HepG2 (cell line): ENCODE data around the gene DNAJA3. TPM values are rescaled to one million over a fixed set of nuclear protein-coding genes. Genes with fewer than 3 reads are reported as not detected.

Experiments
- ARID4A ChIP-seq: sonication (generic); formaldehyde crosslinking; IDR thresholded peaks from 2 replicates; pipeline ENCODE4 v1.5.0; 2020; ENCODE audit warnings: mild to moderate bottlenecking, missing genetic modification reagents, borderline replicate concordance
- CTCF ChIP-seq: sonication (generic); formaldehyde crosslinking; IDR thresholded peaks from 2 replicates; pipeline ENCODE4 v1.5.0; 2020; ENCODE audit warnings: mild to moderate bottlenecking, missing genetic modification reagents, moderate library complexity
- EEA1 ChIP-seq: sonication (generic); formaldehyde crosslinking; IDR thresholded peaks from 2 replicates; pipeline ENCODE4 v1.5.1; 2020; ENCODE audit warnings: mild to moderate bottlenecking, missing genetic modification reagents, borderline replicate concordance
- FUBP1 ChIP-seq: sonication (generic); formaldehyde crosslinking; IDR thresholded peaks from 2 replicates; pipeline ENCODE4 v1.5.1; 2020; ENCODE audit warnings: missing genetic modification reagents, mild to moderate bottlenecking, borderline replicate concordance
- GABPB1 ChIP-seq: IDR thresholded peaks from 2 replicates; pipeline ENCODE4 v1.6.1; 2016; ENCODE audit warnings: mild to moderate bottlenecking, missing genetic modification reagents, moderate library complexity, missing compliant biosample characterization
- HNRNPK ChIP-seq: fragments of 200-400 bp; formaldehyde crosslinking; IDR thresholded peaks from 2 replicates; pipeline ENCODE4 v1.6.1; 2018; ENCODE audit warnings: low read length, low read depth, moderate library complexity, mild to moderate bottlenecking; ENCODE audit not compliant: poor library complexity, severe bottlenecking
- REXO4 ChIP-seq: sonication (generic); formaldehyde crosslinking; IDR thresholded peaks from 2 replicates; pipeline ENCODE4 v1.8.0; 2022; ENCODE audit warnings: missing genetic modification reagents, mild to moderate bottlenecking, borderline replicate concordance
- SNAPC2 ChIP-seq: sonication (generic); formaldehyde crosslinking; IDR thresholded peaks from 2 replicates; pipeline ENCODE4 v1.8.1; 2022; ENCODE audit warnings: mild to moderate bottlenecking, missing genetic modification reagents
- SNAPC5 ChIP-seq: sonication (generic); formaldehyde crosslinking; IDR thresholded peaks from 2 replicates; pipeline ENCODE4 v1.8.1; 2023; ENCODE audit warnings: mild to moderate bottlenecking, missing genetic modification reagents, borderline replicate concordance
- TCF12 ChIP-seq, 2 experiments: fragments of 450-650 bp in 1 of 2; sonication (generic) in 1 of 2; formaldehyde crosslinking in 1 of 2; IDR thresholded peaks; 2 replicates each; pipeline versions ENCODE4 v1.6.1 to v1.8.0; 2017 to 2022; ENCODE audit warnings: antibody characterized with exemption in 1 of 2, mild to moderate bottlenecking in 1 of 2, missing genetic modification reagents in 1 of 2, moderate library complexity in 1 of 2
- UBTF ChIP-seq: sonication (generic); formaldehyde crosslinking; IDR thresholded peaks from 2 replicates; pipeline ENCODE4 v1.4.0; 2020; ENCODE audit warnings: mild to moderate bottlenecking, missing genetic modification reagents
- ZNF260 ChIP-seq: sonication (generic); formaldehyde crosslinking; IDR thresholded peaks from 2 replicates; pipeline ENCODE4 v1.4.0; 2020; ENCODE audit warnings: missing genetic modification reagents, low read depth, mild to moderate bottlenecking, borderline replicate concordance
- ZNF337 ChIP-seq: sonication (generic); formaldehyde crosslinking; IDR thresholded peaks from 2 replicates; pipeline ENCODE4 v1.5.1; 2020; ENCODE audit warnings: missing genetic modification reagents, low read depth, mild to moderate bottlenecking, borderline replicate concordance
- ZNF775 ChIP-seq: sonication (generic); formaldehyde crosslinking; IDR thresholded peaks from 2 replicates; pipeline ENCODE4 v1.4.0; 2020; ENCODE audit warnings: missing genetic modification reagents, mild to moderate bottlenecking, moderate library complexity, borderline replicate concordance
- ZNF816 ChIP-seq: sonication (generic); formaldehyde crosslinking; IDR thresholded peaks from 2 replicates; pipeline ENCODE4 v1.8.0; 2022; ENCODE audit warnings: missing genetic modification reagents, mild to moderate bottlenecking, borderline replicate concordance
- polyA plus RNA-seq, 8 experiments: library from polyadenylated mRNA; depleted of rRNA in 3 of 8; stranded (reverse) in 7 of 8; unstranded in 1 of 8; fragments of >200 nt; fragmentation: Illumina TruSeq in 4 of 8; extraction: Trizol in 4 of 8; gene quantifications; 2 replicates each; pipeline versions ENCODE4 v1.2.1 to v1.2.3, GENCODE V29; 2011 to 2016; ENCODE audit warnings: low read depth in 4 of 8, missing spikeins in 1 of 8, mixed read lengths in 1 of 8; ENCODE audit not compliant: insufficient read depth in 1 of 8
- total RNA-seq, 5 experiments: library from RNA; depleted of rRNA; stranded (reverse); fragments of >200 nt; fragmentation: Illumina TruSeq; extraction: Trizol; gene quantifications; 2 replicates each; pipeline ENCODE4 v1.2.3, GENCODE V29; 2016; ENCODE audit warnings: low read depth in 1 of 5

DNAJA3 gene
- total and polyA plus RNA-seq, 2 of the 13 experiments (the other 11 are each of a cell fraction or from before 2014, with no cell fraction given): 77.0 to 83.3 TPM

- TF ChIP-seq ARID4A (CRISPR knock-in tag) (peak; percentile 97), ZNF816 (CRISPR knock-in tag) (peak; percentile 63; the same call in 1 of the 2 replicates), TCF12 (IDR thresholded peaks at IDR 0.05) (no peak), TCF12 (CRISPR knock-in tag; IDR thresholded peaks at IDR 0.05) (no peak), SNAPC2 (CRISPR knock-in tag) (peak; percentile 95), HNRNPK (peak; percentile 36), ZNF337 (CRISPR knock-in tag) (no peak), UBTF (CRISPR knock-in tag) (peak; percentile 98), REXO4 (CRISPR knock-in tag) (no peak), ZNF260 (no peak), SNAPC5 (CRISPR knock-in tag) (peak; percentile 78; the same call in 1 of the 2 replicates), CTCF (CRISPR knock-in tag) (peak; percentile 80), ZNF775 (CRISPR knock-in tag) (no peak), GABPB1 (CRISPR knock-in tag) (peak; percentile 87), EEA1 (peak; percentile 98; the same call in 1 of the 2 replicates), FUBP1 (peak; percentile 21; the same call in 1 of the 2 replicates)
These were observed 50.5 kb downstream of the DNAJA3 start, which contains the start of gene HMOX2 (continued) for GRCh38 chr16:4475880-4476788.
